ENCODE data around the gene FADS6.

Gene FADS6

GRCh38 chr17:74833501-74834377 lies 59.7 kb downstream of the FADS6 start:
- TF ChIP-seq SIN3A (IDR thresholded peaks at IDR 0.05; ENCODE audit: borderline replicate concordance, insufficient read depth, low read length) = no peak
- TF ChIP-seq REST (IDR thresholded peaks at IDR 0.05; ENCODE audit: insufficient read depth in 1 of 2, low read depth in 2 of 2, low read length in 2 of 2) = no peak
- no peak for TF ChIP-seq TAF1 (IDR thresholded peaks at IDR 0.05; ENCODE audit: borderline replicate concordance, insufficient read depth, low read length)
- no peak for TF ChIP-seq POLR2AphosphoS5 (IDR thresholded peaks at IDR 0.05; ENCODE audit: low read depth, low read length)
- TF ChIP-seq FOXP2 (optimal IDR thresholded peaks at IDR 0.05; ENCODE audit: borderline replicate concordance, extremely low read depth, extremely low read length, insufficient read depth) = no peak

- TF ChIP-seq TAF1 (IDR thresholded peaks at IDR 0.05; ENCODE audit: borderline replicate concordance, insufficient read depth, low read length) (no peak), FOXP2 (optimal IDR thresholded peaks at IDR 0.05; ENCODE audit: borderline replicate concordance, extremely low read depth, extremely low read length, insufficient read depth) (no peak), SIN3A (IDR thresholded peaks at IDR 0.05; ENCODE audit: borderline replicate concordance, insufficient read depth, low read length) (no peak), REST (IDR thresholded peaks at IDR 0.05; ENCODE audit: insufficient read depth in 1 of 2, low read depth in 2 of 2, low read length in 2 of 2) (no peak), POLR2AphosphoS5 (IDR thresholded peaks at IDR 0.05; ENCODE audit: low read depth, low read length) (no peak)
These were observed 61.0 kb downstream of the FADS6 start for GRCh38 chr17:74832421-74832820.

GRCh38 chr17:74831444-74832146 lies 61.8 kb downstream of the FADS6 start:
- TF ChIP-seq SIN3A (IDR thresholded peaks at IDR 0.05; ENCODE audit: borderline replicate concordance, insufficient read depth, low read length) (no peak), REST (IDR thresholded peaks at IDR 0.05; ENCODE audit: insufficient read depth in 1 of 2, low read depth in 2 of 2, low read length in 2 of 2) (no peak), POLR2AphosphoS5 (IDR thresholded peaks at IDR 0.05; ENCODE audit: low read depth, low read length) (no peak), TAF1 (IDR thresholded peaks at IDR 0.05; ENCODE audit: borderline replicate concordance, insufficient read depth, low read length) (no peak), FOXP2 (optimal IDR thresholded peaks at IDR 0.05; ENCODE audit: borderline replicate concordance, extremely low read depth, extremely low read length, insufficient read depth) (no peak)

GRCh38 chr17:74830861-74831260 lies 62.6 kb downstream of the FADS6 start:
- no peak for TF ChIP-seq SIN3A (IDR thresholded peaks at IDR 0.05; ENCODE audit: borderline replicate concordance, insufficient read depth, low read length)
- TF ChIP-seq REST (IDR thresholded peaks at IDR 0.05; ENCODE audit: insufficient read depth in 1 of 2, low read depth in 2 of 2, low read length in 2 of 2) = no peak
- no peak for TF ChIP-seq FOXP2 (optimal IDR thresholded peaks at IDR 0.05; ENCODE audit: borderline replicate concordance, extremely low read depth, extremely low read length, insufficient read depth)
- no peak for TF ChIP-seq POLR2AphosphoS5 (IDR thresholded peaks at IDR 0.05; ENCODE audit: low read depth, low read length)
- TF ChIP-seq TAF1 (IDR thresholded peaks at IDR 0.05; ENCODE audit: borderline replicate concordance, insufficient read depth, low read length) = no peak
